SJCRH30 (cell line): ENCODE measurements around the gene NMNAT3. TPM values are rescaled to one million over a fixed set of nuclear protein-coding genes. Genes with fewer than 3 reads are reported as not detected.

Experiments
- DNase-seq, 2 experiments: peaks; one replicate each; pipeline ENCODE4 v3.0.0-alpha.2; 2015 to 2020
- H3K27ac ChIP-seq: fragments of 250-450 bp; sonication (Bioruptor Pico); 2 replicates; pipeline ENCODE4 v1.5.1; 2020; ENCODE audit warnings: mild to moderate bottlenecking, moderate library complexity
- H3K27me3 ChIP-seq: fragments of 250-450 bp; sonication (Bioruptor Pico); 2 replicates; pipeline ENCODE4 v1.5.1; 2020; ENCODE audit warnings: mild to moderate bottlenecking, moderate library complexity
- H3K36me3 ChIP-seq: fragments of 250-450 bp; sonication (Bioruptor Pico); 2 replicates; pipeline ENCODE4 v1.5.1; 2020; ENCODE audit warnings: mild to moderate bottlenecking, moderate library complexity
- H3K4me1 ChIP-seq: fragments of 250-450 bp; sonication (Bioruptor Pico); 2 replicates; pipeline ENCODE4 v1.5.1; 2020; ENCODE audit warnings: mild to moderate bottlenecking, moderate library complexity
- H3K4me3 ChIP-seq: fragments of 250-450 bp; sonication (Bioruptor Pico); 2 replicates; pipeline ENCODE4 v1.5.1; 2020; ENCODE audit warnings: mild to moderate bottlenecking, moderate library complexity
- H3K9me3 ChIP-seq: fragments of 250-450 bp; sonication (Bioruptor Pico); replicated peaks from 2 replicates; pipeline ENCODE4 v1.5.1; 2020; ENCODE audit warnings: mild to moderate bottlenecking, moderate library complexity
- total RNA-seq: library from RNA; depleted of rRNA; stranded (reverse); fragments of >200 nt; shearing (Covaris generic); gene quantifications from 2 replicates; pipeline ENCODE4 v1.2.3, GENCODE V29; 2014

NMNAT3 gene
- total RNA-seq, 1 experiment from 2014 or later, result 0.28 TPM

DNA sequence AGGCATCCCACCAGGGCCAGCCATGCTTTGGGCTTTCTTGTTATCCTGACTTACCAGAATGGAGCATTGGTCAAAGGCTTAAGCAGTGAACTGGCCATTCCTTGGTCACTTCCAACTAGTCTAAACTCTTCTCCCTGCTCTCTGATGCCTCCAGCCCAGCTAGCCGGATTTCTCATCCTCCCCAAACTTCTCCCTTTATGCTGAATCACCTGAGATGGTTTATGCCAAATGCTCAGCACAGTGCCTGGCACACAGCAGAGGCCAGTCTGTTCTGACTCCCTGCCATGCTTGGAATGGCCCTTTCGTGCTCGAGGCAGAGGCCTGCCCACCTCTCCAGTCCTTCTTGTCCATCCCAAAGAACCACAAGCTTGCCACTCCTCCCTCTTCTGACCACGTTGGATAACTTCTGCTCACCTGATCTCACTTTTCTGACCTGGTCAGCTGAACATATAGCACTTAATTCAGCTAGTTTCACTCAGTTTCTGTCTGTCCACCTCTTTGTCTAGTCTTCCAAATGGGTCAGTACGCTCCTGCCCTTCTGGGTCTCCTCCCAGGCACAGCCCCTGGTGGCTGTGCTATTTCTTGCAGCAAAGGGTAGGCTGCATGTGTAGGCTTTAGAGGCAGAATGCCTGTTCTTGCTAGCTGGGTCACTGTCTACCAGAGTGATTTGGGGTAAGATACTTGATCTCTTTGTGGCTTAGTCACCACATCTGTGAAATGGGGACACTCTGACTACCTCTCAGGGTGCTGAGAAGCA is 136.1 kb downstream of the NMNAT3 start:
- DNase-seq, result no peak
- Histone ChIP-seq H3K27ac (peak overlapping the region; percentile 98), H3K27me3 (no peaks in the 10 kb centered on the region), H3K4me1 (peaks cover 31% of the 10 kb centered on the region), H3K36me3 (peaks cover 14% of the 10 kb centered on the region), H3K4me3 (peak overlapping the region; percentile 80), H3K9me3 (no peaks in the 10 kb centered on the region)

DNA sequence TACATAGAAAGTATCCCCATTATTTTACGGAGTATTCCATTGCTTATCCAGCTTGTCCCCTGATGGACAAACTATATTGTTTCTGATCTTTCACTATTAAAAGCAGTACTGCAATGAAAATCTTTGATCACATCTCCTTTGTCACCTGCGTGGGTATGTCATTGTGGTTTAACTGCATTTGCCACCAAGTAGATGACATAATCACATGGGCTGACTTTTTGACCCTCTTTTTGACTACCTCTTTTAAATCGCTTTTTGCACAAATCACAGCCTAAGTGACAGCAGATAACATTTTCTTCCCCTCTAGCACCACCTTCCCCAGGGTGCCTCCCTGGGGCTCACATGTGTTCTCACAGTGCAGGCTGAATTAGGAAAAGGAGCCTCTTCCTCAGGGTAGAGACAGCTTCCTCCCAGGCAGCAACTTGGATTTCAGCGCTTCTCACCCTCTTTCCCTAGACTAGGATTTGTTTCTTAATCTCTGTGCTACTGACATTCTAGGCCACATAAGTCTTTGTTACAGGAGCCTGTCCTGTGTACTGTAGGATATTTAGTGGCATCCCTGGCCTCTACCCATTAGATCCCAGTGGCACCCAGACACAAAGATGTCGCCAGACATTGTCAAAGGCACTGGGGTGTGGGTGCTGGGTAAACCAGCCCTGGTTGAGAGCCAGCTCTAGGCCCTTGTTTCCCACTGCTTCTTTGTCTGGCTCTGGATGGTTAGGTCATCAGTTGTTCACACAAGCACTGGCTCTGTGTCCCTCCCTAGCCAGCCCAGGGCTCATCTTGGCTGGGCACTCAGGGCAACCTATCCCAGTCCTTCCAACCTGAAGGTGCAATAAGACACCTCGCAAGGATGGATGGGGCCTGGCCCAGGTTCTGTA is 136.9 kb downstream of the NMNAT3 start:
- peak overlapping the region; percentile 98 for H3K27ac ChIP-seq
- peaks cover 17% of the 10 kb centered on the region for H3K36me3 ChIP-seq
- peaks cover 39% of the 10 kb centered on the region for H3K4me1 ChIP-seq
- H3K4me3 ChIP-seq, result peak overlapping the region; percentile 80
- H3K27me3 ChIP-seq, result no peaks in the 10 kb centered on the region
- no peaks in the 10 kb centered on the region for H3K9me3 ChIP-seq
- peak; percentile 49 to 71 for DNase-seq

GRCh38 chr3:139538733-139539132 is 139.0 kb downstream of the NMNAT3 start:
- DNase-seq, result peak; percentile 56 to 68
- H3K27me3 ChIP-seq, result no peaks in the 10 kb centered on the region
- H3K36me3 ChIP-seq, result peaks cover 17% of the 10 kb centered on the region
- H3K9me3 ChIP-seq, result no peaks in the 10 kb centered on the region
- peaks cover 61% of the 10 kb centered on the region for H3K4me1 ChIP-seq
- peak overlapping the region; percentile 80 for H3K4me3 ChIP-seq
- H3K27ac ChIP-seq, result peak overlapping the region; percentile 98

DNA sequence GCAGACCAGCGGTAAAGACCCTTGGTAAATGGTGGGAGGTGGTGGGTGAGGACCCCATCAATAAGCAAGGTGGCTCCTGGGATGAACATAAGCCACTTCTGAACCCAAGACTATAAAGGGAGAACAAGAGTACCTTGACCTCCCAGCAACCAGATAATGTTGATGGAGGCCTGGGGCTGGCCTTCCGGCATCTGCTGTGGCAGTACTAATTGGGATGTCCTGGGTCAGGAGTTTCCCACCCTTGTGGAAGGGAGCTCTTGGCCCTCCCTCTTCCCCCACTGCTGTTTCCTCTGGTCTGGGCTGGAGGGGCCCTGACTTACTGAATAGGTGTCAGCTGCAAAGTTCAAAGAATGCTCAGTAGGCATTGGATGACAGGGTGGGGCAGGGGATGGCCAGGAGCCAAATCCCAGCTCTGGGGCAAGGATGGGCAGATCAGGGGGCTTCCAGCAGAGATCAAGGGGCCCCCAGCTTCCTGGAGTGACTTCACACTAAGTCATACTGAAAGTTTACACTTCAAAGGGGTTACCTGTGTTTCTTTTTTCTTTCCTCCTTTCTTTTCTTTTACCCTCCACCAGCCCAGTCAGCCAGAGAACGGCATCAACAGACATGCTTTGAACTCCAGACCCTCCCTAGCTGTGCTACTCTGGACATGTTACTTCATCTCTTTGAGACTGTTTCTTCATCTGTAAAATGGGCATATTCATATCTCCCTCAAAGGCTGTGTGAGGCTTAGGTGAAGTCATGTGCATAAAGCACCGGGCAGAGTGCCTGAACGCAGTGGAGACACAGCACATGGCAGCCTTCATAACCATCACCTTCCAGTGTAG is 139.8 kb downstream of the NMNAT3 start:
- H3K4me3 ChIP-seq, result peak overlapping the region; percentile 80

GRCh38 chr3:139537361-139537760 is 140.4 kb downstream of the NMNAT3 start:
- Histone ChIP-seq H3K4me3 (no peak overlapping the region), H3K4me1 (peaks cover 73% of the 10 kb centered on the region), H3K9me3 (no peaks in the 10 kb centered on the region), H3K27me3 (no peaks in the 10 kb centered on the region), H3K27ac (peak overlapping the region; percentile 98; the same call in 1 of the 2 replicates), H3K36me3 (peaks cover 18% of the 10 kb centered on the region)
- peak; percentile 31 to 55 for DNase-seq

More for the DNA sequence above, 139.8 kb downstream of the NMNAT3 start:
- peak; percentile 38 to 70 for DNase-seq
- Histone ChIP-seq H3K36me3 (peaks cover 17% of the 10 kb centered on the region), H3K27ac (peak overlapping the region; percentile 98; the same call in 1 of the 2 replicates), H3K9me3 (no peaks in the 10 kb centered on the region), H3K4me1 (peaks cover 66% of the 10 kb centered on the region), H3K27me3 (no peaks in the 10 kb centered on the region)

- H3K36me3 ChIP-seq, result peaks cover 27% of the 10 kb centered on the region
- DNase-seq, result peak; percentile 91 to 95
- peak overlapping the region; percentile 92 for H3K27ac ChIP-seq
- no peak overlapping the region for H3K4me3 ChIP-seq
- peaks cover 60% of the 10 kb centered on the region for H3K4me1 ChIP-seq
- H3K27me3 ChIP-seq, result no peaks in the 10 kb centered on the region
- no peaks in the 10 kb centered on the region for H3K9me3 ChIP-seq
These were observed 142.5 kb downstream of the NMNAT3 start for GRCh38 chr3:139534992-139535879.

GRCh38 chr3:139534455-139534812 is 143.3 kb downstream of the NMNAT3 start:
- Histone ChIP-seq H3K4me3 (no peak overlapping the region; the same call in 1 of the 2 replicates), H3K27ac (peak overlapping the region; percentile 92)

GRCh38 chr3:139533781-139534454 is 143.9 kb downstream of the NMNAT3 start:
- H3K27ac ChIP-seq, result peak overlapping the region; percentile 92
- H3K4me3 ChIP-seq, result peak overlapping the region; percentile 31
- no peaks in the 10 kb centered on the region for H3K27me3 ChIP-seq
- peaks cover 37% of the 10 kb centered on the region for H3K36me3 ChIP-seq
- peak; percentile 81 to 90 for DNase-seq
- H3K4me1 ChIP-seq, result peaks cover 60% of the 10 kb centered on the region
- no peaks in the 10 kb centered on the region for H3K9me3 ChIP-seq

More at GRCh38 chr3:139534455-139534812, 143.3 kb downstream of the NMNAT3 start:
- no peaks in the 10 kb centered on the region for H3K9me3 ChIP-seq
- DNase-seq, result peak; percentile 71 to 84
- H3K27me3 ChIP-seq, result no peaks in the 10 kb centered on the region
- peaks cover 60% of the 10 kb centered on the region for H3K4me1 ChIP-seq
- H3K36me3 ChIP-seq, result peaks cover 32% of the 10 kb centered on the region

DNA sequence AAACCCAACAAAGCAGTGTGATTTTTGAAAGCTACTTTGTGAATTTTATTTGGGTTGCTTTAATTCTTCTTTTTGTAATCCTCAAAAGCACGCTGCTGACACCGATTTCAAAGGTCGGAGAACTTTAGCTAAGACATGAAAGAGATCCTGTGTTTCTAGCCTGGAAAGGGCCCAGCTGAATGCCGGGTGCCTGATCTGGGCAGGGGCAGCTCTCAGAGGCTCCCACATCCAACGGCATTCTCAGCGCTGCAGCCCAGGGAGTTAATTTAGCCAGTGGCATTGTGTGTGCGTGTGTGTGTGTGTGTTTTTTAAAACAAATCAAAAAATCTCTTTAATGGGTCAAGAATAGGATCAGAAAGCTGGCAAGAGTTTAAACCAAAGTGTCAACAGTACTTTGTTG is 144.8 kb downstream of the NMNAT3 start:
- Histone ChIP-seq H3K36me3 (peaks cover 43% of the 10 kb centered on the region), H3K27me3 (no peaks in the 10 kb centered on the region), H3K4me3 (no peak overlapping the region), H3K9me3 (no peaks in the 10 kb centered on the region), H3K27ac (peak overlapping the region; percentile 92; the same call in 1 of the 2 replicates), H3K4me1 (peaks cover 55% of the 10 kb centered on the region)
- DNase-seq, result peak in 1 of 2 experiments; percentile 44

DNA sequence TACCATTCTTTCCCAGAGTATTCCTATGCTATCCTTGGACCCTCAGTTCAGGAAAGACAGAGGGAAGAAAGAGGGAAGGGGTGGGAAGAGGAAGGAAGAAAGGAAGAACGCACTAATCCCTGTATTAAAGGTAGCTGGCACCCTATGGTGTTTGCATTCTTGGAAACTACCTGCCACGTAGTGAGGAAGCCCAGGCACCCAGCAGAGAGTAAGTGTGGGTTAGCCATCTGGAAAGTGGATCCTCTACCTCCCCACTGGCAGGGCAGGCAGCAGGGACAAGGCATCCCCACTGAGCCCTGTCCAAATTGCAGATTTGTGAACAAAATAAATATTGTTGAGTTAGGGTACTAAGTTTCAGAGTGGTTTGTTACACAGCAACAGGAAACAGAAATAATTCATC is 147.1 kb downstream of the NMNAT3 start:
- Histone ChIP-seq H3K27me3 (no peaks in the 10 kb centered on the region), H3K36me3 (peaks cover 46% of the 10 kb centered on the region), H3K9me3 (no peaks in the 10 kb centered on the region), H3K27ac (no peak overlapping the region), H3K4me1 (peaks cover 32% of the 10 kb centered on the region), H3K4me3 (no peak overlapping the region)
- DNase-seq, result no peak

DNA sequence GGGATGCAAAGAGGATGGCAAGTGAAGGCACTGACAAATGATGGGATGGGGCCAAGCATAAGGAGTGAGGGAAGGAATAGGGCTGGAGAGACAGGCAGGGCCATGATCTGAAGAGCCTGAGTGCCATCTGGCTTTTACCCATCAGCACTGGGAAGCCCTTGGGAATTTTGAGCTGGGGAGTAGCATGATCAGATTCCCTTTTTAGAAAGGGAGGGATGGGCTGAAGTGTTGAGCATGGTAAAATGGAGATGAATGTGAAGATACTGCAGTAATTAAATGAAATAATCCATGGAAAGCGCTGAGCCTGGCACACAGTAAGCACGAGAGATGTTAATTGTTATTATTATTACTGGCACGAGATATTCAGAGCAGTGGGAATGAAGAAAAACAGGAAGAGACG is 148.1 kb downstream of the NMNAT3 start:
- H3K27ac ChIP-seq, result no peak overlapping the region
- no peak for DNase-seq
- no peaks in the 10 kb centered on the region for H3K9me3 ChIP-seq
- no peak overlapping the region for H3K4me3 ChIP-seq
- no peaks in the 10 kb centered on the region for H3K27me3 ChIP-seq
- peaks cover 22% of the 10 kb centered on the region for H3K4me1 ChIP-seq
- H3K36me3 ChIP-seq, result peaks cover 51% of the 10 kb centered on the region

GRCh38 chr3:139528924-139529323 is 148.8 kb downstream of the NMNAT3 start:
- H3K9me3 ChIP-seq, result no peaks in the 10 kb centered on the region
- no peaks in the 10 kb centered on the region for H3K27me3 ChIP-seq
- H3K4me3 ChIP-seq, result no peak overlapping the region
- H3K4me1 ChIP-seq, result peaks cover 14% of the 10 kb centered on the region
- no peak for DNase-seq
- peaks cover 51% of the 10 kb centered on the region for H3K36me3 ChIP-seq
- H3K27ac ChIP-seq, result no peak overlapping the region

DNA sequence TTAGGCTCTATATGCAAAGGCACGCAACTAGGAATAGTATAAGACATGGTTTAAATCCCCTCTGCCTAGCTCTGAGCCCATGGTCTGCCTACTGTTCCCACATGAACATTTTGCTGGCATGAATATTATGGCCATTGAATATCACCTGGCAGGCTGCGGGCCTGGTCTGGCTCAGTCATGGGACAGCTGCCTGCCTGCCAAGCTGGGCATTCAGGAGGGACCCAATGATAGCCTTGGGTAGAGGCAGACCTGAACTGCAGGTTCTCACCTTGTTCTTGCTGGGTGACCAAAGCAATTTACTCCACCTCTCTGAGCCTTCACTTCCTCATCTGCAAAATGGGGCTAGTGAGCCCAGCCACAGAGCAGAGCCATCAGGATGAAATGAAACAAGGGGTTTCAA is 149.5 kb downstream of the NMNAT3 start:
- Histone ChIP-seq H3K9me3 (no peaks in the 10 kb centered on the region), H3K27ac (no peak overlapping the region), H3K27me3 (no peaks in the 10 kb centered on the region), H3K4me1 (peaks cover 10% of the 10 kb centered on the region), H3K4me3 (no peak overlapping the region), H3K36me3 (peaks cover 51% of the 10 kb centered on the region)
- DNase-seq, result no peak
